ENCODE data around the gene TAMM41.
A peak's percentile ranks its signal among the peaks of the same experiment; 100 is the strongest.
"Not testable (repeated sequence)": the region's sequence is repeated elsewhere in the genome, so short reads cannot be mapped to it uniquely, and the experiment has no call there.

TAMM41 gene

GRCh38 chr3:11846281-11847266, at the start of gene TAMM41:
TSS of gene TAMM41 (minus strand) at chr3:11846885. CDS start at chr3:11846636, 249 bp downstream.
- peak; percentile 88 for DNase-seq (ENCODE audit: low read depth)

GRCh38 chr3:11878837-11879236, 32.2 kb upstream of the TAMM41 start:
- no peak for DNase-seq (ENCODE audit: low read depth)

- not testable (repeated sequence) for DNase-seq (ENCODE audit: low read depth)
These were observed 28.0 kb upstream of the TAMM41 start for GRCh38 chr3:11874707-11875106.

GRCh38 chr3:11863739-11864138, 17.1 kb upstream of the TAMM41 start:
- not testable (repeated sequence) for DNase-seq (ENCODE audit: low read depth)

- not testable (repeated sequence) for DNase-seq (ENCODE audit: low read depth)
These were observed 15.9 kb upstream of the TAMM41 start for GRCh38 chr3:11862584-11862983.

- DNase-seq (ENCODE audit: low read depth): not testable (repeated sequence)
These were observed 15.5 kb upstream of the TAMM41 start for GRCh38 chr3:11862145-11862544.

GRCh38 chr3:11860213-11860612, 13.5 kb upstream of the TAMM41 start:
- DNase-seq (ENCODE audit: low read depth): not testable (repeated sequence)

- DNase-seq (ENCODE audit: low read depth): no peak
These were observed 6.8 kb upstream of the TAMM41 start for GRCh38 chr3:11853450-11853849.

GRCh38 chr3:11850003-11850402, 3.3 kb upstream of the TAMM41 start:
- no peak for DNase-seq (ENCODE audit: low read depth)

GRCh38 chr3:11847607-11848006, 922 bp upstream of the TAMM41 start:
- DNase-seq (ENCODE audit: low read depth): no peak

GRCh38 chr3:11845651-11846050, 1.0 kb downstream of the TAMM41 start:
- DNase-seq (ENCODE audit: low read depth): no peak

- DNase-seq (ENCODE audit: low read depth): no peak
These were observed 1.8 kb downstream of the TAMM41 start for GRCh38 chr3:11844891-11845290.

GRCh38 chr3:11835028-11835639, 11.6 kb downstream of the TAMM41 start:
- no peak for DNase-seq (ENCODE audit: low read depth)

- no peak for DNase-seq (ENCODE audit: low read depth)
These were observed 13.4 kb downstream of the TAMM41 start for GRCh38 chr3:11832981-11833905.

GRCh38 chr3:11829416-11829815, 17.3 kb downstream of the TAMM41 start:
- DNase-seq (ENCODE audit: low read depth): no peak

- no peak for DNase-seq (ENCODE audit: low read depth)
These were observed 19.9 kb downstream of the TAMM41 start for GRCh38 chr3:11826628-11827265.

- no peak for DNase-seq (ENCODE audit: low read depth)
These were observed 21.4 kb downstream of the TAMM41 start for GRCh38 chr3:11825301-11825700.

- DNase-seq (ENCODE audit: low read depth): peak; percentile 26
These were observed 26.1 kb downstream of the TAMM41 start for GRCh38 chr3:11820531-11821041.

GRCh38 chr3:11819146-11819689, 27.5 kb downstream of the TAMM41 start:
- no peak for DNase-seq (ENCODE audit: low read depth)

- no peak for DNase-seq (ENCODE audit: low read depth)
These were observed 28.7 kb downstream of the TAMM41 start for GRCh38 chr3:11818033-11818432.

- no peak for DNase-seq (ENCODE audit: low read depth)
These were observed 31.6 kb downstream of the TAMM41 start for GRCh38 chr3:11815111-11815510.

Data from activated T-cell treated with anti-CD3 and anti-CD28 coated beads for 48 hours (primary cell).